Activated CD4-positive, alpha-beta T cell treated with anti-CD3 and anti-CD28 coated beads, Interleukin-2, amount 50 U/mL, for 24 hours (primary cell): ENCODE data around the gene RNF115.
"Not testable (repeated sequence)": the region's sequence is repeated elsewhere in the genome, so short reads cannot be mapped to it uniquely, and the experiment has no call there.

Experiments used
- DNase-seq, 2 donors: peaks; one replicate each; pipeline ENCODE4 v3.0.0-alpha.2; 2020; ENCODE audit warnings: low read depth in 1 of 2, low spot score in 1 of 2

RNF115 gene

DNA sequence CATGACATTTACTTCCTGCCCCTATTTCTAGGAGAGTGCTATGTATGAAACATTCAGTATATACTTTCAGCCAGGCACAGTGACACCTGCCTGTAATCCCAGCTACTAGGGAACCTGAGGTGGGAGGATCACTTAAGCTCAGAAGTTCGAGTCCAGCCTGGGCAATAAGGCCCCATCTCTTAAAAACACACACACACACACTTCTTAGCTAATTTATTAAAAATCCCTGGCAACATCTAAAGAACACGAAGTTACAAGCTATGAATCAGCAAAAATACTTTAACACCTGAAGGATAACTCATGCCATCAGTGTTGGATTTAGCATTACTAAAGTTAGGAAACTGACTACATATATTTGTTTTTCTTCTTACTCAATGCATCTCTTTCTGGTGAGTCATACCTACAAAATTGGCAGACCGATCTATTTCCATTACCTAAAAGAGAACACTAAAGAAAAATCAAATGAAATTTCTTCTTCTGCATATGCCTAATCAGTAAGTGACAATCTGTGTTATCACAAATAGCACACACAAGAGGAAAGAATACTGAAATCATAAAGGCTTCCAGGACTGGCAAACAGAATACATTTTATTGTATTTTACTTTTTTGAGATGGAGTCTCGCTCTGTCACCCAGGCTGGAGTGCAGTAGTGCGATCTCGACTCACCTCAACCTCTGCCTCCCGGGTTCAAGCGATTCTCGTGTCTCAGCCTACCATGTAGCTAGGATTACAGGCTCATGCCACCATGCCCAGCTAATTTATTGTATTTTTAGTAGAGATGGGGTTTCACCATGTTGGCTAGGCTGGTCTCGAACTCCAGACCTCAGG, 41.4 kb downstream of the RNF115 start:
- no peak for DNase-seq

DNA sequence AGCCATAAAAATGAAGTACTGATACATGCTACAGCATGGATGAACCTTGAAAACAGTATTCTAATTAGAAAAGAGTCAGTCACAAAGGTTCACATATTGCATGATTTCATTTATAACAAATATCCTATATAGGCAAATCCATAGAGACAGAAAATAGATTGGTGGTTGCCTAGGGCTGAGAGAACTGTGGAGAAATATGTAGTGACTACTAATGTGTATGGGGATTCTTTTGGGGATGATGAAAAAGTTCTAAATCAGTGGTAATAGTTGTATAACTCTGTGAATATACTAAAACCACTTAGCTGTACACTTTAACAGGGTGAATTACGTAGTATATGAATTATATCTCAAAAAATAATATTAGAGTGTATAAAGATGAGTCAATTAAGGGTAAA, 45.8 kb downstream of the RNF115 start:
- DNase-seq, result no peak

DNA sequence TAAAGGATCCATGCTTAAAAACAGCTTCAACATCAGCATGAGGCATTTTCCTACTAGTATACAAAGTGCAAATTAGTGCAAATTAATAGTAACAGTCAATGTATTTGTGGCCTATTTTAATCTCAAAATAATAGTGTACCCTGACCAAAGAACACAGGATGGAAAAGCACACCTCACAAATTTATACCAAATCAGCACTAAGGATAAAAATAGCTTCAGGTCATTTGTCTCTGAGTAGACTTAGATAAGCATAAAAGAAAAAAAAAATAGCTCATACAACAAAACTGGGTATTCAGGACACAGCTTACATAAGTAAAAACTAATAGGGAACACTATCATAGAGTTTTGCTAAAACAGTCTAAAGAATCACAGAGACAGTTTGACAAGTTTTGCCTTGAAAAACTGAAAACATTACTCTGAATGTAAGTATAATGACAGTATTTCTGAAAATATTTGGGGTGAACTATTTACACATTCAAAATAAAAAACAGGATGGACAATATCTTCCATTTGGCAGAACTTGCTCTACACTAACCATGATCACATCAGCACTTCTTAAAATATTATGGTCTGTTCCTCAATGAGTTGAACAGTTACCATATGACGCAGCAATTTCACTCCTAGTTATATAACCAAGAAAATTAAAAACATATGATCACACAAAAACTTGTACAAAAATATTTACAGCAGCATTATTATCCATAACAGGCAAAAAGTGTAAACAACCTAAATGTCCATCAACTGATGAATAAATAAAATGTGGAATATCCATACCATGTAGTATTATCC, 46.3 kb downstream of the RNF115 start:
- no peak for DNase-seq

DNA sequence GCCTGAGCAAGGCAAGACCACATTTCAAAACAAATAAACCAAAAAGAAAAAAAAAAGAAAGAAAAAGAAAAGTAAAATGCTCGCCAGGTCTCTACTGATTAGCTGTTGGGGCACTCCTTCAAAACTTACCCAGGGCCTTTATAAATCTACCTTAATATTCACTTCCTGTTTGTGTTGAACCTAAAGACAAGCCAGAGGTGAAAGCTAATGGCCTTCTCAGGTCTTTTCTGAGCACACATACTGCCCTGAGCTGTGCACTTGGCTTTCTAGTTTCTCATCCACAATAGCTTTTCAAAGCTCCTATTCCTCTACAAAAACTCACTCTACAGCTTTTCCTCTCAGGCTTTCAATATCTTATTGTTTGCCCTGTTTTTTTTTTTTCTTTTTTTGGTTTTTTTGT, 50.5 kb downstream of the RNF115 start:
- no peak for DNase-seq

DNA sequence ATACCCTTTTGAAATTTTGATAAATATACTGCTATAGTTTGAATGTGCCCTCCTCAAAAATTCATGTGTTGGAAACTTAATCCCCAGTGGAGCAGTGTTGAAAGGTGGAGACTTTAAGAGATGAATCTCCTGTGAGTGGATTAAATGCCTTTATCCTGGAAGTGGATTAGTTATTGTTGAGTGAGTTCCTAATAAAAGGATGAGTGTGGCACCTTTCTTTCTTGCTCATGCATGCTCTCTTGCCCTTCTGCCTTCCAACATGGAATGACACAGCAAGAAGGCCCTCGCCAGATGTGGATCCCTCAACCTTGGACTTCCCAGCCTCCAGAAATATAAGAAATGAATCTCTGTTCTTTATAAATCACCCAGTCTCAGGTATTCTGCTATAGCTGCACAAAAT, 52.8 kb downstream of the RNF115 start:
- DNase-seq, result no peak

DNA sequence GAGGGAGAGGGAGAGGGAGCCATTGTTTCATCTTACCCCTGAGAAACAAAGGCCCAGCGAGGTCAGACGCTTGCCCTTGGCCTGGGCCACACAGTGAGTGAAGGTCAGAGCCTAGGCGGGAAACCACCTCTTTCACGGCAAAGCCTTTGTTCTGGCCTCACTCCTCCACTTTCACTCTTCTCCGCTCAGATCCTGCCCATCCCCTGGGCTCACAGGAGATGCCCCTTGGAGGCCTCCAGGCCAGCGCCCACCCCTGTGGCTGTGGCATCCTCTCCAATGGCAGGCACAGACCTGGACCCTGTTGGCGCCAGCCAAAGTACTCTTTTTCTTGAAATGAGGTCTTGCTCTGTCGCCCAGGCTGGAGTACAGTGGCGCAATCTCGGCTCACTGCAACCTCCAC, 55.9 kb downstream of the RNF115 start:
- not testable (repeated sequence) for DNase-seq

DNA sequence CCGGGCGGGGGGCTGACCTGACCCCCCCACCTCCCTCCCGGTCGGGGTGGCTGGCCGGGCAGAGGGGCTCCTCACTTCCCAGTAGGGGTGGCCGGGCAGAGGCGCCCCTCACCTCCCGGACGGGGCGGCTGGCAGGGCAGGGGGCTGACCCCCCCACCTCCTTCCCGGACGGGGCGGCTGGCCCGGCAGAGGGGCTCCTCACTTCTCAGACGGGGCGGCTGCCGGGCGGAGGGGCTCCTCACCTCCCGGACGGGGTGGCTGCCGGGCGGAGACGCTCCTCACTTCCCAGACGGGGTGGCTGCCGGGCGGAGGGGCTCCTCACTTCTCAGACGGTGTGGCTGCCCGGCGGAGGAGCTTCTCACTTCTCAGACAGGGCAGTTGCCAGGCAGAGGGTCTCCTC, 57.0 kb downstream of the RNF115 start:
- not testable (repeated sequence) for DNase-seq

DNA sequence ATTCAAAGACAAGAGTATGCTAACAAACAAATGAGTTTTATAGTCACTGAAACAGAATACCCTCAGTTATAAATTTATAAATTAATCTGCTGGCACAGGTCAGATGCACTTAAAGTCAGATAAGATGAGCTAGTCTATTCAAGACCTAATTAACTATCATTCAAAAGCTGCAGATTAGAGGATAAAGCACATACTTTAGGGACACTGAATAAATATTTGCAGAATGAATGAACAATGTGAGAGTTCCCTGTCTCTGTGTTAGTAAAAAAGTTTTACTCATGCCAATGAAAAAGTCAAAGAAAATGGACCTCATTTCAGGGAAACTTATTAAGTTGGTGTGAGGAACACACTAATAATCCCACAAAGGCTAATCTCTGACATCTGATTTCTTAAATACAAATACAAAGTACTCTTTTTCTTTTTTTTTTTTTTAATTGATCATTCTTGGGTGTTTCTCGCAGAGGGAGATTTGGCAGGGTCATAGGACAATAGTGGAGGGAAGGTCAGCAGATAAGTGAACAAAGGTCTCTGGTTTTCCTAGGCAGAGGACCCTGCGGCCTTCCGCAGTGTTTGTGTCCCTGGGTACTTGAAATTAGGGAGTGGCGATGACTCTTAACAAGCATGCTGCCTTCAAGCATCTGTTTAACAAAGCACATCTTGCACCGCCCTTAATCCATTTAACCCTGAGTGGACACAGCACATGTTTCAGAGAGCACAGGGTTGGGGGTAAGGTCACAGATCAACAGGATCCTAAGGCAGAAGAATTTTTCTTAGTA, 58.1 kb downstream of the RNF115 start:
- DNase-seq, result not testable (repeated sequence)

DNA sequence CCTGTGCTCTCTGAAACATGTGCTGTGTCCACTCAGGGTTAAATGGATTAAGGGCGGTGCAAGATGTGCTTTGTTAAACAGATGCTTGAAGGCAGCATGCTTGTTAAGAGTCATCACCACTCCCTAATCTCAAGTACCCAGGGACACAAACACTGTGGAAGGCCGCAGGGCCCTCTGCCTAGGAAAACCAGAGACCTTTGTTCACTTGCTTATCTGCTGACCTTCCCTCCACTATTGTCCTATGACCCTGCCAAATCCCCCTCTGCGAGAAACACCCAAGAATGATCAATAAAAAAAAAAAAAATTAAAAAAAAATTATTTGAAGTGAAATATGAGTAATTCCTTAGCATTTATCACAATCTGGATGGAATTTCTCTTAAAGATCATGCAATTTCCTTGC, 58.8 kb downstream of the RNF115 start:
- not testable (repeated sequence) for DNase-seq

DNA sequence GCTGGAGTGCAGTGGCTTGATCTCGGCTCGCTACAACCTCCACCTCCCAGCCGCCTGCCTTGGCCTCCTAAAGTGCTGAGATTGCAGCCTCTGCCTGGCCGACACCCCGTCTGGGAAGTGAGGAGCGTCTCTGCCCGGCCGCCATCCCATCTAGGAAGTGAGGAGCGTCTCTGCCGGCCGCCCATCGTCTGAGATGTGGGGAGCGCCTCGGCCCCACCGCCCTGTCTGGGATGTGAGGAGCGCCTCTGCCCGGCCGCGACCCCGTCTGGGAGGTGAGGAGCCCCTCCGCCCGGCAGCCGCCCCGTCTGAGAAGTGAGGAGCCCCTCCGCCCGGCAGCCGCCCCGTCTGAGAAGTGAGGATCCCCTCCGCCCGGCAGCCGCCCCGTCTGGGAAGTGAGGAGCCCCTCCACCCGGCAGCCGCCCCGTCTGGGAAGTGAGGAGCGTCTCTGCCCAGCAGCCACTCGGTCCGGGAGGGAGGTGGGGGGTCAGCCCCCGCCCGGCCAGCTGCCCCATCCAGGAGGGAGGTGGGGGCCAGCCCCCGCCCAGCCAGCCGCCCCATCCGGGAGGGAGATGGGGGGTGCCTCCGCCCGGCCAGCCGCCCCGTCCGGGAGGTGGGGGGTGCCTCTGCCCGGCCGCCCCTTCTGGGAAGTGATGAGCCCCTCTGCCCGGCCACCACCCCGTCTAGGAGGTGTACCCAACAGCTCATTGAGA, 59.5 kb downstream of the RNF115 start:
- DNase-seq, result not testable (repeated sequence)

DNA sequence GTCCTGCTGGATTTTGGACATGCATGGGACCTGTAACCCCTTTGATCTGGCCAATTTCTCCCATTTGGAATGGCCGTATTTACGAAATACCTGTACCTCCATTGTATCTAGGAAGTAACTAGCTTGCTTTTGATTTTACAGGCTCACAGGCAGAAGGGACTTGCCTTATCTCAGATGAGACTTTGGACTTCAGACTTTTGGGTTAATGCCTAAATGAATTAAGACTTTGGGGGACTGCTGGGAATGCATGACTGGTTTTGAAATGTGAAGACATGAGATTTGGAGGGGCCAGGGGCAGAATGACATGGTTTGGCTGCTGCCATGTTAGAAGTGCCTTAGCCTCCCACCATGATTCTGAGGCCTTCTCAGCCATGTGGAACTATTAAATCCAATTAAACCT, 61.9 kb downstream of the RNF115 start:
- not testable (repeated sequence) for DNase-seq

DNA sequence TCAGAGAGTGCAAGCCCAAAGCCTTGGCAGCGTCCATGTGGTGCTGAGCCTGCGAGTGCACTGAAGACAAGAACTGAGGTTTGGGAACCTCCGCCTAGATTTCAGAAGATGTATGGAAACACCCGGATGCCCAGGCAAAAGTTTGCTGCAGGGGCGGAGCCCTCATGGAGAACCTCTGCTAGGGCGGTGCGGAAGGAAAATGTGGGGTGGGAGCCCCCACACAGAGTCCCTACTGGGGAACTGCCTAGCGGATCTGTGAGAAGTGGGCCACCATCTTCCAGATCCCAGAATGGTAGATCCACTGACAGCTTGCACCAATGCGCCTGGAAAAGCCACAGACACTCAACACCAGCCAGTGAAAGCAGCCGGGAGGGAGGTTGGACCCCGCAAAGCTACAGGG, 62.4 kb downstream of the RNF115 start:
- not testable (repeated sequence) for DNase-seq

DNA sequence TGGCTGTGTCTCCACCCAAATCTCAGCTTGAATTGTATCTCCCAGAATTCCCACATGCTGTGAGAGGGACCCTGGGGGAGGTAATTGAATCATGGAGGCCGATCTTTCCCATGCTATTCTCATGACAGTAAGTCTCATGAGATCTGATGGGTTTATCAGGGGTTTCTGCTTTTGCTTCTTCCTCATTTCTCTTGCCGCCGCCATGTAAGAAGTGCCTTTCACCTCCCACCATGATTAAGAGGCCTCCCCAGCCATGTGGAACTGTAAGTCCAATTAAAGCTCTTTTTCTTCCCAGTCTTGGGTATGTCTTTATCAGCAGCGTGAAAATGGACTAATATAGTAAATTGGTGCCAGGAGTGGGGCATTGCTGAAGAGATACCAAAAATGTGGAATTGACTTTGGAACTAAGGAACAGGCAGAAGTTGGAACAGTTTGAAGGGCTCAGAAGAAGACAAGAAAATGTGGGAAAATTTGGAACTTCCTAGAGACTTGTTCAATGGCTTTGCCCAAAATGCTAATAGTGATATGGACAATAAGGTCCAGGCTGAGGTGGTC, 63.4 kb downstream of the RNF115 start:
- DNase-seq, result not testable (repeated sequence)

DNA sequence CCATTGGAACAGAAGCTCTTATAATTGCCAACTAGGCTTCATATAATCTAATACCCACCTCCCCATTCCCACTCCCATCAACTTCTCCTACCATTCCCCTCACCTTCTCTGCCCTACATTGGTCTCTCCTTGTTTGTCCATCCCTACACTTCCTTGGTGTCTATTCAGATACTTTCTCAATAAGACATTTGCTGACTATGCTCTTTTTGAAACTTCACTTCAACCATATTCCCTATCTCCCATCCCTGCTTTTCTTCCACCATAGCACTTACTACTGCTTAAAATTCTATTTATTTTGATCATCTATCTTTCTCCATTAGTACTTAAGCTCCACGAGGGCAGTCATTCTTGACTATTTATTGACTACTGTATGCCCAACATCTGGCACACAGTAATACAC, 64.2 kb downstream of the RNF115 start:
- DNase-seq, result no peak

DNA sequence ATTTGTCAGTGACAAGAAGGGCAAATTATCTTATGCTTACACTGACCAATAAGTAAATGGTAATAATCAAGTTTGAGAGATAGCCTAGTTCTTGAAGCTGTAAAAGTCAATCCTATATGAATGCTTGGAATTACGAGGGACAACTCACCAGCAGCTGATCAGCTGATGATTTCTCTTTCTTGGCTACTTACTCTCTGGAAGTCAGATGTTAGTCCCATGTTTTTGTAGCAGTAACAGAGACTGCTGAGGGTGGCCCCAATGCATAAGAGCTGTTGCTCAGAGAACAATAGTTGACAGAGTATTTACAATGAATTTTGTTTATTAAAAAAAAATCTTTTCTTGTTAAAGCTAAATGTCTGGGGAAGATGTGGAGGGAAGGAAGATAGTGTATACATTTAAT, 65.3 kb downstream of the RNF115 start:
- no peak for DNase-seq

DNA sequence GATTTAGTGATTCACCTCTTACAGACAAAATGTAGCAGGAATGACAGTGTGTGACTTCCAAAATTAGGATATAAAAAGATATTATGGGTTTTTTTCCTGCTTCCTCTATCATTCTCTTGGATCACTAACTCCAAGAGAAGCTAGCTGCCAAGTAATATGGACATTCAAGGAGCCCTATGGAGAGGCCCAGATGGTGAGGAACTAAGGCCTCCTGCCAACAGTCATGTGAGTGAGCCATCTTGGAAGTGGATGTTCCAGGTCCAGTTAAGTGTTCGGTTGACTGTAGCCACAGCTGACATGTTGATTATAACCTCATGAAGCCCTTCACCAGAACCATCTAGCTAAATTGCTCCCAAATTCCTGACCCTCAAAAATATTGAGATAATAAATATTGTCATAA, 65.8 kb downstream of the RNF115 start:
- no peak for DNase-seq

DNA sequence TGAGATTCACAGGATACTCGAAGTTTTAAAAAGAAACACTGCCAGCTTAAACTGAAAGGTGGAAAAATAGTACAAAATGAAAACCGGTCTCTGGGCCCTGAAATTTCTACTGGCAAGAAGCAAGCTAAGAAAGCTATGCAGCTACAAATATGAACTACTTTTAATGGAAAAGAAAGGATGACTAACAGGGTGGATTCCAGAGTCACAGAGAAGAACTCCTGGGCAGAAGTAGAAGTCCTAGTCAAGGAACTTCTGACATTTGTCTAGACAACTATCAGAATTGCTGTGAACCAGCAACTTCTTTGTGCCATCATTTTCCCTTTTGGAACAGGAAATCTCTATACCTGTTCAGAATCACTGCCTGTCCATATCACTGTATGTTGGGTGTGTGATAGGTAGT, 66.5 kb downstream of the RNF115 start:
- no peak for DNase-seq

DNA sequence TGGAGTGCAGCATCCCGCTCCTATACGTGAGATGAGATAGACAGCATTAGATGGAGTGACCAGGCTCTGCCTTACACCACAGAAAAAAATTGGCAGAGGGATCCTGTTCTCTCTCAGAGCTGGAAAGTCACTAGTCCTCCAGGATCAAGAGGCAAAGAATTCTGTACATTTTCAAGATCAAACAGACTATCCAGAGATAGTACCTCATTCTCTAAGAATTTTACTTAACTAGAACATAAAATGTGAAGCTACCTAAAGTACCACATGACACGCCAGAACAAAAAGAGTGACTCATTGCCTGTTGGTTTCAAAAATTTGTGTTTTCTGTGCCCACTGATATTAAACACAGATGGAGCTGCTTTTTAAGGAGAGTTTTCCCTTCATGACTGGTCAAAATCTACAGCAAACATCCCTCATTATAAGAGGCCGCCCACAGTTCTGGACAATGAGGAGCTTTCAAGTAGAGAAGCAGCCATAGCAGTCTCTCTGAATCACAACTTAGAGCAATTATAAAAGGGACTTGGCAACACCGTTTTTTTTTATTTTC, 72.3 kb downstream of the RNF115 start:
- no peak for DNase-seq

DNA sequence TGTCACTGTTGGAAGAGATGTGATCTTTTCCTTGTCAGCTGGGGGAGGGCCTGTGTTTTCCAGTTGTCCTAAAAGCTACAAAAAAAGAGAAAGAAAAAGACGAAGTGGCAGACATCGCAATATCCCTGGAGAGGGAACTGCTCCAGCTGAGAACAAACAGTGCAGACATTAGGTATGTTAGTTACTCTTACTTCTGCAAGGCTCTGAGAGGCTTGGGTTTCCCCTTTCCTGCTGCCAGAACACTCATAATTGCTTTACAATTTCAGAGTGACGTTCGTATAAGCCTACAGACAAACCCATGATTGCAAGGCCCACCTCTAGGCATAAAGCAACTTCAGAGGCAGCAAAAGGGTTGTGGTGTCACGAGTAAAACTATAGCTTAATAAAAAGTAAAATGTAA, 73.5 kb downstream of the RNF115 start:
- DNase-seq, result no peak
